ENCODE measurements around the gene NUB1. TPM values are rescaled to one million over a fixed set of nuclear protein-coding genes. Genes with fewer than 3 reads are reported as not detected.
A peak's percentile ranks its signal among the peaks of the same experiment; 100 is the strongest.

The NUB1 gene
- total RNA-seq, 1 donor, result 50.7 TPM

GRCh38 chr7:151352512-151352911, 10.9 kb downstream of the NUB1 start:
- no peak for DNase-seq (ENCODE audit: insufficient read length, low spot score, missing footprints)
- no peaks in the 10 kb centered on the region for H3K9me3 ChIP-seq (ENCODE audit: low read depth, low read length)
- H3K4me1 ChIP-seq (ENCODE audit: insufficient read depth, low read length), result no peaks in the 10 kb centered on the region
- H4K20me1 ChIP-seq (ENCODE audit: insufficient read depth, low read length), result peaks cover 5% of the 10 kb centered on the region
- H3K79me2 ChIP-seq (ENCODE audit: insufficient read depth, low read length), result peaks cover 6% of the 10 kb centered on the region
- H3K4me3 ChIP-seq (ENCODE audit: insufficient read depth, low read length), result no peak overlapping the region
- H2AFZ ChIP-seq (ENCODE audit: low read length), result no peak overlapping the region
- H3K27me3 ChIP-seq (ENCODE audit: insufficient read depth, low read length), result no peaks in the 10 kb centered on the region
- TF ChIP-seq, protein P1, sequence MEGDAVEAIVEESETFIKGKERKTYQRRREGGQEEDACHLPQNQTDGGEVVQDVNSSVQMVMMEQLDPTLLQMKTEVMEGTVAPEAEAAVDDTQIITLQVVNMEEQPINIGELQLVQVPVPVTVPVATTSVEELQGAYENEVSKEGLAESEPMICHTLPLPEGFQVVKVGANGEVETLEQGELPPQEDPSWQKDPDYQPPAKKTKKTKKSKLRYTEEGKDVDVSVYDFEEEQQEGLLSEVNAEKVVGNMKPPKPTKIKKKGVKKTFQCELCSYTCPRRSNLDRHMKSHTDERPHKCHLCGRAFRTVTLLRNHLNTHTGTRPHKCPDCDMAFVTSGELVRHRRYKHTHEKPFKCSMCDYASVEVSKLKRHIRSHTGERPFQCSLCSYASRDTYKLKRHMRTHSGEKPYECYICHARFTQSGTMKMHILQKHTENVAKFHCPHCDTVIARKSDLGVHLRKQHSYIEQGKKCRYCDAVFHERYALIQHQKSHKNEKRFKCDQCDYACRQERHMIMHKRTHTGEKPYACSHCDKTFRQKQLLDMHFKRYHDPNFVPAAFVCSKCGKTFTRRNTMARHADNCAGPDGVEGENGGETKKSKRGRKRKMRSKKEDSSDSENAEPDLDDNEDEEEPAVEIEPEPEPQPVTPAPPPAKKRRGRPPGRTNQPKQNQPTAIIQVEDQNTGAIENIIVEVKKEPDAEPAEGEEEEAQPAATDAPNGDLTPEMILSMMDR (IDR thresholded peaks at IDR 0.05; ENCODE audit: extremely low read depth, low read depth, low read length), result no peak
- H3K4me2 ChIP-seq (ENCODE audit: insufficient read depth, low read length), result no peak overlapping the region
- peaks cover 75% of the 10 kb centered on the region for H3K36me3 ChIP-seq (ENCODE audit: insufficient read depth, low read length)
- no peak overlapping the region for H3K27ac ChIP-seq (ENCODE audit: low read depth, low read length)

DNA sequence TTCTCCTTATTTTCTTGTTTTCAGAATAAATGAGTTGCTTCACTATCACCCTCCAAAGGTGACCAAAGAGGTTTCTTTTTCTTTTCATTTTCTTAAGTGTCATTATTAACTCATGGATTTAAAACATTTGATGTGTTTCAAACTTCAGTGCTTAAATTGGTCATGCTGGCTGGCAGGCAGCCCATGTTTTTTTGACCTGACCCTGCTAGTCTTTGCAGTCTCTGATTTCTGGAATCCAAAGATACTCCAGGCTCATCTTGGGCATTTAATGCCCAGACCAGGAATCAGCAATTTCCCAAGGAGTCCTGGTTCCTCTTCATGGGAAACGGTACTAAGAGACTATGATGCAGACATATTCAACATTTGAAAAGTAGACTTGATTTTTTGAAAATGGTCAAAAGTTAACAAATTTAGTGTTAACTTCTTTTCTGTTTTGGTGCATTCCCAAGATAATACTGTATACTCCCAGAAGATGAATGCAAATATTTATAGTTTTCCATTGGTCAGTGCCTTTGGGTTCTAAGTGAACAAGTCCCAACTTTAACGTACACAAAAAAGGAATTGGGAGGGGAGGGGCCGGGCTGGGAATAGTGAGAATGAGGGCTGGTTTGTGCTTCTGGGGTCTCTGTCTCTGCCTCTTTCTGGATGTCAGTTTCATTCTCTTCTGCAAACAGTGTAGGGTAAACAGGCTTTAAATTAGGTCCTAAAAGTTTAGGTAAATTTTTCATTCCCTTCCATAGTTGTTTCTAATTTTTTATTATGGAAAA, 19.8 kb downstream of the NUB1 start:
- Histone ChIP-seq H3K36me3 (ENCODE audit: insufficient read depth, low read length) (peaks cover 28% of the 10 kb centered on the region), H3K4me2 (ENCODE audit: insufficient read depth, low read length) (no peak overlapping the region)
- TF ChIP-seq, protein P1 (IDR thresholded peaks at IDR 0.05; ENCODE audit: extremely low read depth, low read depth, low read length), result no peak

DNA sequence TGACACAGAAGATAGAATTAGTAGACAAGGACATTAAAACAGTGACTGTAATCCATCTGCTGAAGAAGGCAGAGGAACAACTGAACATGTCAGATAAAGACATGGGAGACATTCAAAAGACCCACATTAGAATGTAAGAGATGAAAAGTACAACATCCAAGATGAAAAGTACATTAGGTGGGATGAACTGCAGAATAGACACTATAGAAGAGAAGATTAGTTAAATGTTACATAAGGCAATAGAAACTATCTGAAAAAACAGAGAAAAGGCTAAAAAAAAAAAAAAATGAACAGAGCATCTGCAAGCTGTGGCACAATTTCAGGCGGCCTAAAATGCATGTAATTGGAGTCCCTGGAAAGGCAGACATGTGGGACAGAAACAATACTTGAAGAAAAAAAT, 21.6 kb downstream of the NUB1 start:
- TF ChIP-seq, protein P1 (IDR thresholded peaks at IDR 0.05; ENCODE audit: extremely low read depth, low read depth, low read length), result no peak

More for the DNA sequence above, 19.8 kb downstream of the NUB1 start:
- no peaks in the 10 kb centered on the region for H3K4me1 ChIP-seq (ENCODE audit: insufficient read depth, low read length)
- H3K27ac ChIP-seq (ENCODE audit: low read depth, low read length), result no peak overlapping the region
- no peak overlapping the region for H2AFZ ChIP-seq (ENCODE audit: low read length)
- no peak overlapping the region for H3K4me3 ChIP-seq (ENCODE audit: insufficient read depth, low read length)
- no peaks in the 10 kb centered on the region for H3K27me3 ChIP-seq (ENCODE audit: insufficient read depth, low read length)
- DNase-seq (ENCODE audit: insufficient read length, low spot score, missing footprints), result peak; percentile 85
- H3K79me2 ChIP-seq (ENCODE audit: insufficient read depth, low read length), result no peaks in the 10 kb centered on the region
- no peaks in the 10 kb centered on the region for H4K20me1 ChIP-seq (ENCODE audit: insufficient read depth, low read length)
- H3K9me3 ChIP-seq (ENCODE audit: low read depth, low read length), result no peaks in the 10 kb centered on the region

GRCh38 chr7:151366166-151366879, 24.7 kb downstream of the NUB1 start:
- peak overlapping the region; percentile 38 for H3K27ac ChIP-seq (ENCODE audit: low read depth, low read length)
- H3K4me3 ChIP-seq (ENCODE audit: insufficient read depth, low read length), result no peak overlapping the region
- peaks cover 20% of the 10 kb centered on the region for H3K36me3 ChIP-seq (ENCODE audit: insufficient read depth, low read length)
- no peaks in the 10 kb centered on the region for H3K27me3 ChIP-seq (ENCODE audit: insufficient read depth, low read length)
- H2AFZ ChIP-seq (ENCODE audit: low read length), result no peak overlapping the region
- no peaks in the 10 kb centered on the region for H4K20me1 ChIP-seq (ENCODE audit: insufficient read depth, low read length)
- peaks cover 7% of the 10 kb centered on the region for H3K4me1 ChIP-seq (ENCODE audit: insufficient read depth, low read length)
- no peaks in the 10 kb centered on the region for H3K9me3 ChIP-seq (ENCODE audit: low read depth, low read length)
- H3K4me2 ChIP-seq (ENCODE audit: insufficient read depth, low read length), result no peak overlapping the region
- DNase-seq (ENCODE audit: insufficient read length, low spot score, missing footprints), result no peak
- TF ChIP-seq, protein P1 (IDR thresholded peaks at IDR 0.05; ENCODE audit: extremely low read depth, low read depth, low read length), result no peak
- no peaks in the 10 kb centered on the region for H3K79me2 ChIP-seq (ENCODE audit: insufficient read depth, low read length)

More for the DNA sequence above, 21.6 kb downstream of the NUB1 start:
- Histone ChIP-seq H3K4me3 (ENCODE audit: insufficient read depth, low read length) (no peak overlapping the region), H3K36me3 (ENCODE audit: insufficient read depth, low read length) (peaks cover 22% of the 10 kb centered on the region), H2AFZ (ENCODE audit: low read length) (no peak overlapping the region), H4K20me1 (ENCODE audit: insufficient read depth, low read length) (no peaks in the 10 kb centered on the region), H3K27ac (ENCODE audit: low read depth, low read length) (no peak overlapping the region), H3K9me3 (ENCODE audit: low read depth, low read length) (no peaks in the 10 kb centered on the region), H3K4me2 (ENCODE audit: insufficient read depth, low read length) (no peak overlapping the region), H3K4me1 (ENCODE audit: insufficient read depth, low read length) (peaks cover 7% of the 10 kb centered on the region), H3K27me3 (ENCODE audit: insufficient read depth, low read length) (no peaks in the 10 kb centered on the region), H3K79me2 (ENCODE audit: insufficient read depth, low read length) (no peaks in the 10 kb centered on the region)
- no peak for DNase-seq (ENCODE audit: insufficient read length, low spot score, missing footprints)
